Activated B cell treated with CpG ODN at 0.5 μM for 24 hours (primary cell): ENCODE data around the gene S100PBP. TPM values are rescaled to one million over a fixed set of nuclear protein-coding genes. Genes with fewer than 3 reads are reported as not detected.

Source experiments
- ATAC-seq: fragments of 200-7000 bp; cut with Tn5 transposase; one replicate; pipeline ENCODE4 v1.10.0; 2021; ENCODE audit warnings: low read depth, mild to moderate bottlenecking, moderate library complexity
- CTCF ChIA-PET: fragments of 350-600 bp; sonication (Branson Sonifier 250); formaldehyde crosslinking; loops from one replicate; lab custom pipeline; 2021; ENCODE audit warnings: antibody characterized with exemption; lab: Charles Lee
- POLR2A ChIA-PET: fragments of 350-600 bp; sonication (Branson Sonifier 250); formaldehyde crosslinking; loops from one replicate; lab custom pipeline; 2021; ENCODE audit warnings: antibody characterized with exemption; lab: Charles Lee
- DNase-seq: peaks from one replicate; pipeline ENCODE4 v3.0.0; 2022
- H3K27ac Mint-ChIP-seq: one replicate; pipeline ENCODE4 v1.8.0; 2020; ENCODE audit warnings: mixed read lengths
- H3K27me3 Mint-ChIP-seq: one replicate; pipeline ENCODE4 v1.8.0; 2021; ENCODE audit warnings: mixed read lengths
- H3K36me3 Mint-ChIP-seq: one replicate; pipeline ENCODE4 v1.8.0; 2021; ENCODE audit warnings: low read depth, mixed read lengths
- H3K4me1 Mint-ChIP-seq: one replicate; pipeline ENCODE4 v1.8.0; 2021; ENCODE audit warnings: mixed read lengths
- H3K4me3 Mint-ChIP-seq: one replicate; pipeline ENCODE4 v1.8.0; 2020; ENCODE audit warnings: mild to moderate bottlenecking, mixed read lengths
- H3K9me3 Mint-ChIP-seq: one replicate; pipeline ENCODE4 v1.8.0; 2020; ENCODE audit warnings: mixed read lengths
- CTCF ChIP-seq: fragments of 200-600 bp; IDR thresholded peaks from one replicate; pipeline ENCODE4 v1.8.0; 2022; ENCODE audit warnings: antibody characterized with exemption, mild to moderate bottlenecking
- intact Hi-C: fragments of 100-400 bp; cut with micrococcal nuclease; formaldehyde crosslinking; loops from one replicate; pipeline ENCODE4 v1.15.1; 2024
- total RNA-seq: library from RNA; stranded (reverse); gene quantifications from 2 replicates; pipeline ENCODE4 v1.2.3, GENCODE V29; 2022

The S100PBP gene
- total RNA-seq, 1 donor from 2014 or later, result 50.5 TPM

- peaks cover 7% of the 10 kb centered on the region for H3K4me1 Mint-ChIP-seq
- intact Hi-C loops, result no loop called here
- TF ChIP-seq CTCF, result no peak
- no peaks in the 10 kb centered on the region for H3K27me3 Mint-ChIP-seq
- no peak for ATAC-seq
- CTCF ChIA-PET, result no interaction called here
- no peak overlapping the region for H3K4me3 Mint-ChIP-seq
- H3K9me3 Mint-ChIP-seq, result no peaks in the 10 kb centered on the region
- POLR2A ChIA-PET, result interaction anchor here (0.7 kb wide), 1 partner anchor 56 kb away, joined by 3 read pairs; no protein-coding TSS in a partner anchor
- no peak overlapping the region for H3K27ac Mint-ChIP-seq
- H3K36me3 Mint-ChIP-seq, result peaks cover 90% of the 10 kb centered on the region
- DNase-seq, result no peak
Observed at GRCh38 chr1:32806910-32807523, 10.4 kb upstream of the S100PBP start.

- Mint-ChIP-seq H3K9me3 (no peaks in the 10 kb centered on the region), H3K27me3 (no peaks in the 10 kb centered on the region), H3K4me3 (no peak overlapping the region), H3K27ac (no peak overlapping the region), H3K4me1 (peaks cover 12% of the 10 kb centered on the region), H3K36me3 (peaks cover 87% of the 10 kb centered on the region)
- ATAC-seq, result no peak
- DNase-seq, result no peak
- intact Hi-C loops, result no loop called here
- ChIA-PET CTCF (no interaction called here), POLR2A (no interaction called here)
- TF ChIP-seq CTCF, result no peak
Observed at GRCh38 chr1:32808580-32808979, 8.9 kb upstream of the S100PBP start.

GRCh38 chr1:32810358-32810757 lies 7.1 kb upstream of the S100PBP start:
- Mint-ChIP-seq H3K9me3 (no peaks in the 10 kb centered on the region), H3K27ac (no peak overlapping the region), H3K27me3 (no peaks in the 10 kb centered on the region), H3K4me1 (peaks cover 28% of the 10 kb centered on the region), H3K4me3 (no peak overlapping the region), H3K36me3 (peaks cover 90% of the 10 kb centered on the region)
- DNase-seq (no peak), ATAC-seq (no peak)
- intact Hi-C loops, result loop anchor here (10.0 kb wide), 2 partner anchors 154 to 796 kb away; partner anchors contain the start of genes KHDRBS1 and RNF19B
- ChIA-PET POLR2A (no interaction called here), CTCF (no interaction called here)
- TF ChIP-seq CTCF, result no peak

GRCh38 chr1:32811265-32811664 lies 6.2 kb upstream of the S100PBP start:
- POLR2A ChIA-PET, result interaction anchor here (1.2 kb wide), 1 partner anchor 10 kb away, joined by 3 read pairs; no protein-coding TSS in a partner anchor
- ATAC-seq, result no peak
- Mint-ChIP-seq H3K9me3 (no peaks in the 10 kb centered on the region), H3K27ac (no peak overlapping the region), H3K27me3 (no peaks in the 10 kb centered on the region), H3K36me3 (peaks cover 87% of the 10 kb centered on the region), H3K4me3 (no peak overlapping the region), H3K4me1 (peaks cover 36% of the 10 kb centered on the region)
- intact Hi-C loops, result loop anchor here (10.0 kb wide), 2 partner anchors 154 to 796 kb away; partner anchors contain the start of genes KHDRBS1 and RNF19B
- TF ChIP-seq CTCF, result no peak
- DNase-seq, result no peak
- CTCF ChIA-PET, result no interaction called here

- POLR2A ChIA-PET, result interaction anchor here (1.2 kb wide), 1 partner anchor 11 kb away, joined by 3 read pairs; no protein-coding TSS in a partner anchor
- Mint-ChIP-seq H3K36me3 (peaks cover 86% of the 10 kb centered on the region), H3K4me1 (peaks cover 41% of the 10 kb centered on the region), H3K27ac (no peak overlapping the region), H3K4me3 (no peak overlapping the region), H3K9me3 (no peaks in the 10 kb centered on the region), H3K27me3 (no peaks in the 10 kb centered on the region)
- intact Hi-C loops, result loop anchor here (10.0 kb wide), 2 partner anchors 153 to 797 kb away; partner anchors contain the start of genes KHDRBS1 and RNF19B
- CTCF ChIA-PET, result no interaction called here
- DNase-seq (no peak), ATAC-seq (no peak)
- TF ChIP-seq CTCF, result no peak
Observed at GRCh38 chr1:32811917-32812316, 5.5 kb upstream of the S100PBP start.
